CD4-positive, alpha-beta T cell treated with Interleukin-17A for 4 hours (primary cell): ENCODE results near the gene ORM1.
"Not testable (repeated sequence)": the region's sequence is repeated elsewhere in the genome, so short reads cannot be mapped to it uniquely, and the experiment has no call there.

Experiments
- DNase-seq: peaks from one replicate; pipeline ENCODE4 v3.0.0-alpha.2; 2020; ENCODE audit warnings: mixed read lengths

Gene ORM1

DNA sequence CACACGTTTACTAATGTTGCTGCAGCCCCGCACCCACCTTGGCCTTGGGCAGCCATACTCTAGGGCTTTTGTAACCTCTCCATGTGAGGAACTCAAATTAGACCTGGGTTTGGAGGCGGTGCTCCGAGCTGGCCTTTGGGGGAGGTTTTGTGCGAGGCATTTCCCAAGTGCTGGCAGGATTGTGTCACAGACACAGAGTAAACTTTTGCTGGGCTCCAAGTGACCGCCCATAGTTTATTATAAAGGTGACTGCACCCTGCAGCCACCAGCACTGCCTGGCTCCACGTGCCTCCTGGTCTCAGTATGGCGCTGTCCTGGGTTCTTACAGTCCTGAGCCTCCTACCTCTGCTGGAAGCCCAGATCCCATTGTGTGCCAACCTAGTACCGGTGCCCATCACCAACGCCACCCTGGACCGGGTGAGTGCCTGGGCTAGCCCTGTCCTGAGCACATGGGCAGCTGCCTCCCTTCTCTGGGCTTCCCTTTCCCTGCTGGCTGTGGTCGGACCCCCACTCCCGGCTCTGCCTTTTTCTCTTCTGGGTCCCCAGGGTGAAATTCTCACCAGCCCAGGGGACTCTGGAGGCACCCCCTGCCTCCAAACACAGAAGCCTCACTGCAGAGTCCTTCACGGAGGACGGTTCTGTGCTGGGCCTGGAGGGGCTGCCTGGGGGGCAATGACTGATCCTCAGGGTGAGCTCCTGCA, at the start of gene ORM1:
Gene ORM1 (plus strand): TSS at position 268 of the 701 bp plus-strand sequence. CDS start 36 bp downstream, at position 304.
- DNase-seq: not testable (repeated sequence)

GRCh38 chr9:114273461-114273881, 49.4 kb upstream of the ORM1 start:
- no peak for DNase-seq

DNA sequence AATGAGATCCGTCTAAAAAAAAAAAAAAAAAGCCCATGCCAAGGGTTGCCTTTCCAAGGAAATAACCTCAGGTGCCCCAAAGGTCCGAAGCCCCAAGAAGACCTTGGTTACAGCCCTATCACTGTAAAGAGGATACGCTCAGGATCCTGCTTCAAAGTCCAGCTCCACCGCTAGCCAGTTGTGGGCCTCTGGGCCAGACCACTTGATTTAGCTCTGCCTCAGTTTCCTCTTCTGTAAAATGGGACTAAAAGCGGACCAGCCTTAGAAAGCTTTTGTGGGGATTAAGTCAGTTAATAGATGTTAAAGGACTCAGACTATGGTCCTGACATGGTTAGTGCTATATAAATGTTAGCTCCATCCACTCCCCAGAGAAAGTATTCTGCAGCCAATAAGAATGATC, 48.7 kb upstream of the ORM1 start:
- no peak for DNase-seq

GRCh38 chr9:114275246-114276004, 47.5 kb upstream of the ORM1 start:
- DNase-seq: no peak

DNA sequence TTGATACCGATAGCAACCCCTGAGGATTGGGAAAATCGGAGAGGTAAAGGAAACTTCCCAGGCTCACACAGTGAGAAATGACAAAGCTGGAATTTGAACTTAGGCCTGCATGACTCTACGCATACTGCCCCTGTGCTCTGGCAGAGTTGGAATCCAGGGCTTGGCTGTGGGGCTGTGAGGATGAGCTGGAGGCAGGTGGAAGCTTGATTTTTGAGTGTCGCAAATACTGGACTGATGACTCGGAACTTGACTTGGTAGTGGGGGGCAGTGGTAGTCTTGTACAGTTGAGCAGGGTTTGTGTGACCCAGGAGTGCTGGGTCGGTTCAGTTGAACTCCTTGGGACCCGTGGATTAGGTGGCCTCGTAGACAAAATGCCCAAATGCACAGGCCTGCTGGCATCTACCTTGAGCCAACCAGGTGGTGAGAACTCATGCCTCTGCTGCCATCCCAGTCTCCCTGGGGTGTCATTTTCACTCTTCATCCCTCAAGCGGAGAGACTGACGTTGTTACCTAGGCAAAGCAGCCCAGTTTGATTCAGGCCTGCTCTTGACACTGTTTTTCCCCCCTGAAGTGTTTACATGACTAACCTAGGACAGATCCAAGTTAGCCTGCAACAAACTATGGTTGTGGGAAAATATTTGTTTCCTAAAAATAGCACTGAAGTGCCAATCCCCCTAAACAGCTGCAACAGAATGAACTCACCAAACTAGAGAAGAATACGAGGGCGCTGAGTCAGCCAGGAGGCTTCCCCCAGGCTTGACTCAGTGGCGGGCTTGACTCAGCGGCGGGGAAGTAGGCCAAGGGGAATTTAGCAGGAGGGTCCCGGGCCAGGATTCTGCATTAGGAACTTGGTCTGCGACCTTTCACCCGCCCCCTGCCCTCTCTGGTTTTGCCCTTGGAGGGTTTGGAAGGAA, 45.7 kb upstream of the ORM1 start:
- no peak for DNase-seq

DNA sequence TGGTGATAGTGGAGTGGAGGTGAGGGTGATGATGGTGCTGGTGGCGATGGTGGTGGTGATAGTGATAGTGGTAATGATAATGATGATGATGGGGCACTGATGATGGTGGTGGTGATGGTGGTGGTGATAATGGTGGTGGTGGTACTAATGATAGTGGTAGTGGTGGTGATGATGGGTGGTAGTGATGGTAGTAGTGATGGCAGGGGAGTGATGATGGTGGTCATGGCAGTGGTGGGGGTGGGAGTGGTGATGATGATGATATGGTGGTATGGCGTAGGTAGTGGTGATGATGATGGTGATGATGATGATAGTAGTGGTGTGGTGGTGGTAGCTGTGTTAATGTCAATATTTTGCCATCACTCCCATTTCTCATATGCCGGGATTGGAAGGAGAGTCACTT, 44.5 kb upstream of the ORM1 start:
- no peak for DNase-seq

- DNase-seq: no peak
These were observed 43.9 kb upstream of the ORM1 start for GRCh38 chr9:114278881-114279570.

- no peak for DNase-seq
These were observed 43.2 kb upstream of the ORM1 start for GRCh38 chr9:114279693-114280092.

GRCh38 chr9:114280636-114281472, 42.0 kb upstream of the ORM1 start:
- DNase-seq: no peak

GRCh38 chr9:114281473-114282103, 41.3 kb upstream of the ORM1 start:
- DNase-seq: no peak

- DNase-seq: no peak
These were observed 40.8 kb upstream of the ORM1 start for GRCh38 chr9:114282104-114282485.

- DNase-seq: no peak
These were observed 40.4 kb upstream of the ORM1 start for GRCh38 chr9:114282507-114282906.

DNA sequence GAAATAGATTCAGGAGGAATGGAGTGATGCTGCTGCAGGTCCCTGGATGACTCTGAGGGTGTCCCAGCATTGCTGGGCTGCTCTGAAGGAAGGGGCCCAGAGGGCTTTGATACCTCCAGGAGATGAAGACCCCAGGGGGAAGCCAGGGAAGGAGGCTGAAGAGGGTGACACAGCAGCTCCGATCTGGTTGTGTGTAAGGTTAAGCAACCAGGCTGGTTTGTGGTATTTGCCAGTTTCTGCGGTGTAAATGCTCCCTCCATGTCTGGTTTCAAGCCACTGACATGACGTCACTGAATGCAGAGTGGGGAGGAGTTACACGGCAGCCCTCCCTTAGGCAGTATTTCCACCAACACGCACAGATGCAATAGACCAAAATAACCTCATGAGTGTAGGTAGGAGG, 40.0 kb upstream of the ORM1 start:
- no peak for DNase-seq

GRCh38 chr9:114283551-114284111, 39.3 kb upstream of the ORM1 start:
- no peak for DNase-seq

GRCh38 chr9:114284316-114285060, 38.4 kb upstream of the ORM1 start:
- DNase-seq: no peak

- no peak for DNase-seq
These were observed 37.6 kb upstream of the ORM1 start for GRCh38 chr9:114285166-114285867.

DNA sequence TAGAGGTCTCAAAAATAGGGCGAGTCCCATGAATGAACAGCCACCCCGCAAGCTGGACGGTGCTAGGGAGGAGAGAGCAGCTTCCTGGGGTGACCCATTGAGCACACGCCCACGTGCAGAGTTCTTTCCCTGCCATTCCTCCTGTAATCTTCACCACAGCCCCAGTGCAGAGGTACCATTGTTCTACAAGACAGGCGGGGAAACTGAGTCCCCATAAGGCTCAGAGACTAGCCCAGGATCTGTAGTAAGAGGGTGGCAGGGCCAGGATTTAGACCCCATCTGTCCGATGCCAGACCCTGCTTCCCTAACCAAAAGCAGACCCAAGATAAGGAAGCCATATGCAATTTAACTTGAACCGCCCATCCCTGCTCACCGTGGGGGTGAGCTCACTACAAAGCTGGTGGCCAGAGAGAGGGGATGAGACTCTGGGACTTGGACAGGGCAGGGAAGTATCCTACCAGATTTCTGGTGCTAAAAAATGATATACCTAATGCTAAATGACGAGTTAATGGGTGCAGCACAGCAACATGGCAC, 36.7 kb upstream of the ORM1 start:
- no peak for DNase-seq

DNA sequence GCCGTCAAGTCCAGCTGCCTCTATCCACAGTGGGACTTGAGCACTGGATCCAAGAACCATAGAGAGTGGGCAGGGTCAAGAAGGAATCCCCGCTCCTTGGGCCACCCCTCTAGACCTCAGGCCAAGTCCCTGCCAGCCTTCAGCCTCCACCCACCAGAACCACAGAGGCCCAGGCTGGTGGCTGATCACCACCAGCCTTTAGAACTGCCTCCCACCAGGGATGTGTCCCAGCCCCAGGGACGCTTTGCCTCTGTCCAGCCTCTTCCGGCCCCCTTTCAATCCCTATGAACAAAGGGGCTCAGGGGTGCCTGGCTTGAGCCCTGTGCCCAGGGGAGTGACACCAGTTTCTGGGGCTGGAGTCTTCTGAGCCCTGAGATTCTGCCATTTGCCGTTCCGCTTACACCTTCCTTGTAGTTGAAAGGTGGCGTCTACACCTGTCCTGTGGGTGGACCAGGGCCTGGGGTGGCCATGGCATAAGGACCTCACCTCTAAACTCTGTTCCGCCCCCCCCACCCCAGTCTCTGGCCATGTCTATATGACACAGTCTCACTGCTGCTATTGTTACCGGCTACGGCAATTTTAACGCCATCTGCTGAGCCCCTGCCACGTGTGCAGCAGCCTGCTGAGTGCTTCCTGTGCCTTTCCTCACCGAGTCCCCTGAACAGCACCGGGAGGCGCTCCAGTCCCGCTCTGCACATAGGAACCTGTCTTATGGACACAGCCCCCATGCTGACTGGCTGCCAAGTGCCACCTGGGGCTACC, 35.7 kb upstream of the ORM1 start:
- DNase-seq: no peak
